UCSD-AML1 (cell line): ENCODE measurements around the gene FAM117B.
"Not testable (repeated sequence)": the region's sequence is repeated elsewhere in the genome, so short reads cannot be mapped to it uniquely, and the experiment has no call there.

ENCODE experiments used
- DNase-seq: peaks from one replicate; lab custom pipeline; 2025; ENCODE audit not compliant: unreplicated experiment; lab: John Stamatoyannopoulos, UW

Gene FAM117B

DNA sequence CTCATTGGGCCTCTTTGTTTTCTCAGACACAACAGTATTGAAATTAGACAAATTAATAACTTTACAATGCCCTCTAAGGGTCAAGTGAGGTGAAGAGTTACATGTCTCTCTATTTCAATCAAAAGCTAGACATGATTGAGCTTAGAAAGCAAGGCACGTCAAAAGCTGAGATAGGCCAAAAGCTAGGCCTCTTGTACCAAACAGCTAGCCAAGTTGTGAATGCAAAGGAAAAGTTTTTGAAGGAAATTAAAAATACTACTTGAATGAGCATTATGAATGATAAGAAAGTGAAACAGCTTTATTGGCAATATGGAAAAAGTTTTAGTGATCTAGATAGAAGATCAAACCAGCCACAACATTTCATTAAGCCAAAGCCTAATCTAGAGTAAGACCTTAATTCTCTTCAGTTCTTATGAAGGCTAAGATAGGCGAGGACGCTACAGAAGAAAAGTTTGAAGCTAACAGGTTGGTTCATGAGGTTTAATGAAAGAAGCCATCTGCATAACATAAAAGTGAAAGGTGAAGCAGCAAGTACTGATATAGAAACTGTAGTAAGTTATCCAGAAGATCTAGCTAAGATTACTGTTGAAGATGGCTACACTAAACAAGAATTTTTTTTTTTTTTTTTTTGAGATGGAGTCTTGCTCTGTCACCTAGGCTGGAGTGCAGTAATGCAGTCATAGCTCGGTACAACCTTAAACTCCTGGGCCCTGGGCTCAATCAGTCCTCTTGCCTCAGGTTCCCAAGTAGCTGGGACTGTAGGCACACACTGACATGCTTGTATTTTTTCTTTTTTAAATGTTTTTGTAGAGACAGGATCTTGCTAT lies 65.5 kb downstream of the FAM117B start:
- DNase-seq: no peak

DNA sequence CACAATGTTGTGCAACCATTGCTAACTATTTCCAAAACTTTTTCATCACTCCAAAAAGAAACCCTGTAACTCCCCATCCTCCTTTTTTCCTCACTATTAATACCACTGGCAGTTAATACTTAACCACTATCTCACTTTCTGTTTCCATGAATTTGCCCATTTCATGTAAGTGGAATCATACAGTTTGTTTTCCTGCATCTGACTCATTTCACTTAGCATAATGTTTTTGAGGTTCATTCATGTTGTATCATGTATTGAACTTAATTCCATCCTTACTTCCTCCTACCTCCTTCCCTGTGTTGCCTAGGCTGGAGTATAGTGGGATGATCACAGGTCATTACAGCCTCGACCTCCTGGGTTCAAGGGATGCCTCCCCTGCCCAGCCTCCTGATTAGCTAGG lies 68.3 kb downstream of the FAM117B start:
- DNase-seq: no peak

DNA sequence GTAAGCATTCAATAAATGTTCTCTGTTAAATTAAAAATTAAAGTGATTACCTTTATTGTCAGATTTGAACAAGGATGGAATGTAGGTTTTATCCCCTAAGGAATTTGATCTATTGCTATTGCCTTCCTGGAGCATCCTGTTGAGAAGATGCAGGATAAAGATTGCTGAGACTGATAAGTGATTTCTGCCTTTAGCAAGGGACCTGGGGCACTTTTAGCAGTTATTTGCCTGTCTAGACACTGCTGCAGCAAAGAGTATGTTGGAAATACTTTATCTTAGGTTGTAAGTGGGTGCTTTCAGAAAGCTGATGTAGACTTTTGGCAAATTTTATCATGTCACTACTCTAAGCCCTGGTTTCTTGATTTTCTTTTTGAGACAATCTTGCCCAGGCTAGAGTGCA lies 69.5 kb downstream of the FAM117B start:
- no peak for DNase-seq

DNA sequence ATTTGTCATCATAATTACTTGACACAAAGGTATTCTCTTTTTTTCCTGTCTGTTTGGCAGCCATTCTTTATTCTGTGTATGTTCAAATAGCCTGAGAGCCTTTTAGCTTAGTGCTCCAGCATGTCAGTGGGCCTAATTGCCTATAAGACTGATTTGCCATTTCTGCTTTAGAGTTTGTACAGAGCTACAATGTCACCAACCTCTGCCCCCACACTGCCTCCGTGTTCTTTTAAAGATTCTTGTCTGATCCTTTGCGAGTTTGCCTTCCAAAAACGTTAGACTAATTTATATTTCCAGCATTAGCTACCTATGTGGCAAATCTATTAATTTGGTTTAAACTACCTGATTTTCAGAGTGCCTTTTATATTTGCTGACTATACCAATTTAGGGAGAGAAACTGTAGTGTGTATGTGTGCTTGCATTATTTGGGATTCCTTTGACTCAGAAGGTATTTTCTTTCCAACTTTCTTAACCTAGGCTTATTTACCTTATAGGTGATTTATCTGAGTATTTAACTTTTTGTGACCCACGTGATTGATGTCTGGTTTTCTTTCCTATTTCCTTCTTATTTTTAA lies 70.8 kb downstream of the FAM117B start:
- DNase-seq: no peak

DNA sequence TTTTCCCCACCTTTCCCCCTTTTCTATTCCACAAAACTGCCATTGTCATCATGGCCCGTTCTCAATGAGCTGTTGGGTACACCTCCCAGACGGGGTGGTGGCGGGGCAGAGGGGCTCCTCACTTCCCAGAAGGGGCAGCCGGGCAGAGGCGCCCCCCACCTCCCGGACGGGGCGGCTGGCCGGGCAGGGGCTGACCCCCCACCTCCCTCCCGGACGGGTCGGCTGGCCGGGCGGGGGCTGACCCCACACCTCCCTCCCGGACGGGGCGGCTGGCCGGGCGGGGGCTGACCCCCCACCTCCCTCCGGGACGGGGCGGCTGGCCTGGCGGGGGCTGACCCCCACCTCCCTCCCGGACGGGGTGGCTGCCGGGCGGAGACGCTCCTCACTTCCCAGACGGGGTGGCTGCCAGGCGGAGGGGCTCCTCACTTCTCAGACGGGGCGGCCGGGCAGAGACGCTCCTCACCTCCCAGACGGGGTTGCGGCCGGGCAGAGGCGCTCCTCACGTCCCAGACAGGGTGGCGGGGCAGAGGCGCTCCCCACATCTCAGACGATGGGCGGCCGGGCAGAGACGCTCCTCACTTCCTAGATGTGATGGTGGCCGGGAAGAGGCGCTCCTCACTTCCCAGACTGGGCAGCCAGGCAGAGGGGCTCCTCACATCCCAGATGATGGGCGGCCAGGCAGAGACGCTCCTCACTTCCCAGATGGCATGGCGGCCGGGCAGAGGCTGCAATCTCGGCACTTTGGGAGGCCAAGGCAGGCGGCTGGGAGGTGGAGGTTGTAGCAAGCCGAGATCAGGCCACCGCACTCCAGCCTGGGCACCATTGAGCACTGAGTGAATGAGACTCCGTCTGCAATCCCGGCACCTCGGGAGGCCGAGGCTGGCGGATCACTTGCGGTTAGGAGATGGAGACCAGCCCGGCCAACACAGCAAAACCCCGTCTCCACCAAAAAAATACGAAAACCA lies 80.5 kb downstream of the FAM117B start:
- not testable (repeated sequence) for DNase-seq

DNA sequence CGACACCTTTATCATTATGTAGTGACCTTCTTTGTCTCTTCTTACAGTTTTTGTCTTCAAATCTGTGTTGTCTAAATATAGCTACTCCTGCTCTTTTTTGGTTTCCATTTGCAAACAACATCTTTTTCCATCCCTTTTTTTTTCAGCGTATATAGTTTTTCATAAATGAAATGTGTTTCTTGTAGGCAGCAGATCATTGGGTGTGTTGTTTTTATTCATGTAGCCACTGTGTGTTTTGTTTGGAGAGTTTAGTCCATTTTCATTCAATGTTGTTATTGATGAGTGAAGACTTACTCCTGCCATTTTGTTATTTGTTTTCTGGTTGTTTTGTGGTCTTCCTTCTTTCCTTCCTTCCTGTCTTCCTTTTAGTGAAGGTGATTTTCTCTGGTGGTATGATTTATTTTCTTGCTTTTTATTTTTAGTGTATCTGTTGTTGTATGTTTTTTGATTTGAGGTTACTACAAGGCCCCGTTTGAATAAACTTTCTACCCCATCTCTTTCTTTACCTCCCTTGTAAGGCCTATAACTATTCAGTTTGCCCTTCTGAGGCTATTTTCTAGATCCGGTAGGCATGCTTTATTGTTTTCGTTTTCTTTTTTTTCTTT lies 81.4 kb downstream of the FAM117B start:
- no peak for DNase-seq

DNA sequence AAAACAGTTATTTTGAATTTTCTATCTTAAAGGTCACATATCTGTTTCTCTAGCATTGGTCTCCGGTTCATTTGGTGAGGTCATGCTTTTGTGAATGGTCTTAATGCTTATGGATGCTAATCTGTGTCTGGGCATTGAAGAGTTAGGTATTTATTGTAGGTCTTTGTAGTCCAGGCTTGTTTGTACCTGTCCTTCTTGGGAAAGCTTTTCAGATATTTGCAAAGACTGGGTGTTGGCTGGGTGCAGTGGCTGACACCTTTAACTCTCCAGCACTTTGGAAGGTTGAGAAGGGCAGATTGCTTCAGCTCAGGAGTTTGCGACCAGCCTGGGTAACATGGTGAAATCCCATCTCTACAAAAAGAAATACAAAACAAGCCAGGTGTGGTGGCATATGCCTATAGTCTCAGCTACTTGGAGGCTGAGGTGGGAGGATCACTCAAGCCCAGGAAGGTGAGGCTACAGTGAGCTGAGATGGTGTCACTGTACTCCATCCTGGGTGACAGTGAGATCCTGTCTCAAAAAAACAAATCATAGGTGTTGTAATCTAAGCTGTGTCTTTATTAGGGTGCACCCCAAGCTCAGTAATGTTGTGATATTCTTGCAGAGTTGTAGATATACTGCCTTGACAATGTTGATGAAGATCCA lies 82.3 kb downstream of the FAM117B start:
- no peak for DNase-seq

DNA sequence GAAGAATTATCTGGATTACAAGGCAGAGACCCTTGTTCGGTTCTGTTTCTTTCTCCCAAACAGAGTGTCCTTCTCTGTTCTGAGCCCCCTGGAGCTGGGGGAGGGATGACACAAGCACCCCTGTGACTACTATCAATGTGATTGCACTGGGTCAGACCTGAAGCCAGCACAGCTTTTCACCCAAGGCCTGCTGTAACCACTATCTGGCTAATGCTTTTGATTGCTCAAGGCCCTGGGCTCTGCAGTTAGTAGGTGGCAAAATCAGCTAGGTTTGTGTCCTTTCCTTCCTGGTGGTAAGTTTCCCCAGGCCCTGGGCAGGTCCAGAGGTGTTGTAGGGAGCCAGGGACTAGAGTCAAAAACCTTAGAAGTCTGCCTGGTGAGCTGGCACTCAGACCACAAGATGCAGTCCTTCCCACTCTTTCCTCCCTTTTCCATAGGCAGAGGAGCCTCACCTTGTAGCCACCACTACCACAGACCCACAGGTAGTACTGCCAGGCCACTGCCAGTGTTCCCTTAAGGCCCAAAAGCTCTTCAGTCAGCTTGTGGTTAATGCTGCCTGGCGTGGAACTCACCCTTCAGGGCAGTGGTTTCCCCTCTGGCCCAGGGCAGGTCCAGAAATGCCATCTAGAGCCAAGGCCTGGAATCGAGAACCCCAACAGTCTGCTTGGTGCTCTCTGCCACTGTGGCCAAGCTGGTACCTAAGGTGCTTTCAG lies 83.0 kb downstream of the FAM117B start:
- DNase-seq: peak; percentile 16

DNA sequence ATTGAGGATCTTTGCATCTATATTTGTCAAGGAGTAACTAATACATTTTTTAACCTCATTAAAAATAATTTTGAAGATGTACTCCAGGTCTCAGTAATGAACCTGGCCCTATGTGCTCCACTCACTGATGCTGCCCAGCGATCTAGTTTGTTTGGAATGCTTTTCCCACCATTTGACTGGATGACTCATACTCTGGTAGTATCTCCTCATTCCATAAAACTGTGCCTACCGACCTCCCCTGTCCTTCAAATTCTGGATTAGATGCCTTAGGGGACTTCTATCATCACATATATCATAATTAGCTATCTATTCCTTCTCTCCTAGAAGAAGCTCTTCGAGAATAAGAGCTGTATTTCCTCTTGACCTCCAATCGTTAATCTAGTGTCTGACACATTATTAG lies 83.8 kb downstream of the FAM117B start:
- no peak for DNase-seq

DNA sequence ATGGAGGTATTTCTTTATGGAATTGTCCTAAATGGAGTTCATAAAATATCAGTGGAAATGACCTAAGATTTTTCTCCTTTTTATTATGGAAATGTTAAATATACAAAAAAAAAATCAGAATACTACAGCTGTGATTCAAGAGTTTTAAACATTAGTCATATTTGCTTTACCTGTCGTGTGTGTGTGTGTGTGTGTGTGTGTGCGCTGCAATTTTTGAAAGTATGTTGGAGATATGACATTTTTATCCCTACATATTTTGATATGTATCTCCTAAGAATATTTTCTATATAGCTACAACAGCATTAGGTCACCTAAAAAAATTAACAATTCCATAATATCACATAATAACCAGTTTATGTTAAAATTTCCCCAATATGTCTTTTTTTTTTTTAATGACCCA lies 85.5 kb downstream of the FAM117B start:
- DNase-seq: no peak

DNA sequence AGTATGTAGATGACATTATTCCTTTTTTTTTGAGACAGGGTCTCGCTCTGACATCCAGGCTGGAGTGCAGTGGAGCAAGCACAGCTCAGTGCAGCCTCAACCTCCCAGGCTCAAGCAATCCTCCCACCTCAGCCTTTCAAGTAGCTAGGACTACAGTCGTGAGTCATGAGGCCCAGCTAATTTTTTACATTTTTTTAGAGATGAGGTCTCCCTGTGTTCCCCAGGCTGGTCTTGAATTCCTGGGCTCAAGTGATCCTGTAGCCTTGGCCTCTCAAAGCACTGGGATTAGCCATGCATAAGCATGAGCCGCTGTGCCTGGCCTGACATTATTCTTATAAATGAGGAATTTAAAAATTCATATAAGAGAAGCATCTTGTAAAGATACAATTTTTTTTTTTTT lies 86.9 kb downstream of the FAM117B start:
- no peak for DNase-seq

DNA sequence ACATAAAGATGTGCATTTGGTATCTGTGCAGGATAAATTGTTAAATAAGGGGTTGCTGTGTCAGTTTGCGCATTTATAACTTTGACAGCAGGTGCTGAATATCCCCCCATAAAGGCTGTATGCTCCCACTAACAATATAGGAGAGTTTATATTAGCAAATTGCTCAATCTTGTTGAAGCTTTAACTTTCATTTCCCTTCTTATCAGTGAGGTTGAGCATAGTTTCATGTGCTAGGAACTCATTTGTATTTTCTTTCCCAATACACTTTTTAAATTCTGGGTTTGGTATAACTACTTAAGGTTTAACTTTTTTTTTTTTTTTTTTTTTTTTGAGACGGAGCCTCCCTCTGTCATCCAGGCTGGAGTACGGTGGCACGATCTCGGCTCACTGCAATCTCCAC lies 89.0 kb downstream of the FAM117B start:
- no peak for DNase-seq

DNA sequence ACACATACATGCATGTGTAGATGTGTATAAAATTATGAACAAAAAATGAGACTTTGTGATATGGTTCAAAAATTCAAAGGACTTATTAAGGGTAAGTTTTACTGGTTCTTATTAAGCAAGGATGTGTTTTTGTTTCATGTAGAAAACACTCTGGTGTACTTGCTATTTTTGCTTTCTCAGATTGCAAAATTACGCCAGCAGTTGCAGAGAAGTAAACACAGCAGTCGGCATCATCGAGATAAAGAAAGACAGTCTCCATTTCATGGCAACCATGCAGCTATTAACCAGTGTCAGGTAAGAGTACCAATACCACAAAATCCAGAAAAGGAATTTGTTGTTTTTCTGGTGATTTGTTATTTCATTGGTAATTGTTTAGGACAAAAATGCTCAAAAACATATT lies 91.3 kb downstream of the FAM117B start:
- DNase-seq: no peak

DNA sequence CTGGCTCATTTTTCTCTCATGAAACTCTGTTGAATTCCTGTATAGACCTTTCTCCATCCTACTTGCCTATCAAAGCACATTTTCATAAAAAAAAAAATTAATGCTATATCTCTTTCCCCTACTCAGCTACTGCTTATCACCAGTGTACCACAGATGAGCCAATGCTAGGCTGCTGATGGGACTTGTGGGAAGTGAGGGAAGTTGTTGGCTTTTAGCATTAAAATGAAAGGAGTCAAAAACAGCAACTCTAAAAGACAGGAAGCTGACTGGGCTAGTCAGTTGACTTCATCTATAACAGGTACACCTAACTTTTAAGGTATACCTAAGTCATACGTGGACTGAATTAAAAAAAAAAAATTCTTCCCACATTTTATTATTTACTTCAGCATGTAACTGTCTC lies 102.1 kb downstream of the FAM117B start:
- no peak for DNase-seq

DNA sequence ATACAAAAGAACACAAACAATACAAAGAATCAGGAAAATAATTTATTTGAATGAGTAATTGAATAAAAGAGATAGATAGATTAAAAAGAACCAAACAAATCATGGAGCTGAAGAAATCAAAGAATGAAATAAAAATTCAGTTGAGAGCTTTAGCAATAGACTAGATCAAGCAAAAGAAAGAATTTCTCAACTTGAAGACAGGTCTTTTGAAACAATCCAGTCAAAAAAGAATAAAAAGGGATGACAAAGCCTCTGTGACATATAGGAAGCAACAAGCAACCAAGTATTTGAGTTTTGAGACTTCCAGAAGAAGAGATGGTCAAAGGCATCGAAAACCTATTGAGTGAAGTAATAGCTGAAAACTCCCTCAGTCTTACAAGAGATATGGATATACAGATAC lies 108.8 kb downstream of the FAM117B start:
- no peak for DNase-seq

DNA sequence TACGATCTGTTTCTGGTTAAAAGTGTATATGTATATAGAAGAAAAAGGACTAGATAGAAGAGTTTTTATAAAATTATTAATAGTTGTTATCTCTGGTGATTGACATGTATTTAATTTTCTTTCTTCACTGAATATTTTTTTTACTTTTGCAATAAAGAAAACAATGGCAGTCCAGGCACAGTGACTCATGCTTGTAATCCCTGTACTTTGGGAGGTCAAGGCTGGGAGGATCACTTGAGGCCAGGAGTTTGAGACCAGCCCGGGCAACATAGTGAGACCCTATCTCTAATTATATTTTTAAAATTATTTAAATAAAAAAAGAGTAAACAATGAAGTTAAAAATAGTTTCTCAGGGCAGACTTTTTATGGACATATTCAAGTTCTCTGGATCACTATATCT lies 114.7 kb downstream of the FAM117B start:
- DNase-seq: no peak

DNA sequence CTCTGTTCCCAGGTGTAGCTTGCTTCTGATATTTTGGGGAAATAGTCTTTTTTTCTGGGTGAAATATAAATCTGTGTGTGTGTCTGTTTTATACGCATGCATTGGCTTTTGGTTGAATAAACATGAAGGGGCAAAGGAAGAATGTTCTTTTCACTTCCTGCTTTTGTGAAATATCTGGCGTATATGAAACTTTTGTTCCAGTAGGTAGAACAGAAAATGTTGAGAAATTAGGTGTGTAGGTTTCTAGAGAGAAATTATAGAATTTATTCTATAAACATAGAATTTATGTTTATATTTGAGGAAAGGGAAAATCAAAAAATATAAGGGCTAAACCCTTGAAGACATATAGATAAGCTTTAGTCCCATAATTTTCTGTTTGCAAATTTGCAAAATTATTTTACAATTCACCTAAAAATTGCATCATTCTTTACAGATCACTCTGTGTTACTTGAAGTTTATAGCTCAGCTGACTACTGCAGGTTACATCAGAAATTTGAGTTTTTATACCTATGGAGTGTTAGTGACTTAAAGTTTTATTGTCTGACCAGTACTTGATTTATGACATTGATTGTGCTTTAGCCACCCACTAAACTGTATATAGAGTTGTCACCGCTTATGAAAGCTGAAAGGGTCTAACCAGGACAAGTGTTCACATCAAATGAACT lies 116.1 kb downstream of the FAM117B start:
- DNase-seq: no peak

DNA sequence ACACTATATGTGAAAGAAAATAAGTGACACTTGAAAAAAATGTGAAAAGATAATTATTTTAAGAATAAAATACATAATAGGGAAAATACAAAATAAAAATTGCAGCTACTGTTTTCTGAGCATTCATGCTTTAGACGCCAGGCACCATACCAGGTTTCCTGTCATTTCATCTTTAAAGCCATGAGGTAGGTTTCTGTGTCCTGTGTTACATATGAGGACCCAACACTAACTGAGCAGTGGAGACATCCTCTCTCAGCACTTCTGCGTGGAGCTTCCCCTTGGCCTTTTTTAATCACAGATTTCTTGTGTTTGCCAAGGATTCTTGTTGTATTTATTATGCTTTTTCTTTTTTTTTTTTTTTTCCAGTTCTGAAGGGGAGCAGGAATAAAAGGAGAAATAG lies 117.3 kb downstream of the FAM117B start:
- no peak for DNase-seq

DNA sequence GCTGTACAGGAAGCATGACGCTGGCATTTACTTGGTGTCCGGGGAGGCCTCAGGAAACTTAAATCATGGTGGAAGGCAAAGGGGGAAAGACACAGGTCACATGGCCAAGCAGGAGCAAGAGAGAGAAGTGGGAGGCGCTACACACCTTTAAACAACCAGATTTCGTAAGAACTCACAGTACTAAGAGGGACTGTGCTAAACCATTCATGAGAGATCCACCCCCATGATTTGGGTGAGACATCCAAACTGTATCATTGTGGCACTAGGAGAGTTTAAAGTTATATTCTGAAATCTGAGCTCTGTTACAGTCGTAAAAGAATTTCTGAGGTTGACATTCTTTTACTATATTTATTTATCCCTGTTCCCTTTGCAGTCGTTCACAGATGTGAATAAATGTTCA lies 120.2 kb downstream of the FAM117B start:
- no peak for DNase-seq

DNA sequence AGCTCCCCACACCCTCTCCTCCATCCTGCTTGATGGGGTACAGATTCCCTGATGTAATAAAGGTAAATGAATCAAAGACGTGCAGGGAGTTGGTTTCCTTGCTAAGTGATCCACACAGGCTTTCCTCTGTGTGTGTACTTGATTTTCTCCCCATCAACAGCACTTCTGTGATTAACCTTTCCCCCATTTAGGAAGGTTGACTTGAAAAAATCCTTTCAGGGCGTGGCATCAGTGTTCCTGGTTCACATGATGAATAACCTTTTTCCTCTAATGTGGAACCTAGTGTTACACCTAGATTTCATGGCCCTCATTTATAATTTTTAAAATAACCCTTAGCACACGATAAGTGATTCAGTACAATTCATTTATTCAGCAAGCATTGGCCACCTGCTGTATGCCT lies 121.8 kb downstream of the FAM117B start:
- no peak for DNase-seq
